Measurements from ENCODE around the gene NRXN2.

The NRXN2 gene

GRCh38 chr11:64715110-64715509 lies 7.9 kb downstream of the NRXN2 start:
- H3K4me3 ChIP-seq (replicated peaks; ENCODE audit: low read depth, low read length) = no peak overlapping the region
- DNase-seq (ENCODE audit: extremely low read depth, low read depth) = no peak
- TF ChIP-seq CTCF (IDR thresholded peaks at IDR 0.05; ENCODE audit: low read depth, low read length, missing control alignments) = no peak

GRCh38 chr11:64714666-64715065 lies 8.3 kb downstream of the NRXN2 start:
- TF ChIP-seq CTCF (IDR thresholded peaks at IDR 0.05; ENCODE audit: low read depth, low read length, missing control alignments) = no peak
- no peak overlapping the region for H3K4me3 ChIP-seq (replicated peaks; ENCODE audit: low read depth, low read length)
- no peak for DNase-seq (ENCODE audit: extremely low read depth, low read depth)

- TF ChIP-seq CTCF (IDR thresholded peaks at IDR 0.05; ENCODE audit: low read depth, low read length, missing control alignments) = no peak
- no peak overlapping the region for H3K4me3 ChIP-seq (replicated peaks; ENCODE audit: low read depth, low read length)
- no peak for DNase-seq (ENCODE audit: extremely low read depth, low read depth)
Measured at GRCh38 chr11:64713781-64714363, 9.1 kb downstream of the NRXN2 start.

GRCh38 chr11:64713016-64713707 lies 9.8 kb downstream of the NRXN2 start:
- no peak for DNase-seq (ENCODE audit: extremely low read depth, low read depth)
- no peak for TF ChIP-seq CTCF (IDR thresholded peaks at IDR 0.05; ENCODE audit: low read depth, low read length, missing control alignments)
- no peak overlapping the region for H3K4me3 ChIP-seq (replicated peaks; ENCODE audit: low read depth, low read length)

- no peak for TF ChIP-seq CTCF (IDR thresholded peaks at IDR 0.05; ENCODE audit: low read depth, low read length, missing control alignments)
- no peak for DNase-seq (ENCODE audit: extremely low read depth, low read depth)
- H3K4me3 ChIP-seq (replicated peaks; ENCODE audit: low read depth, low read length) = no peak overlapping the region
Measured at GRCh38 chr11:64712430-64713015, 10.5 kb downstream of the NRXN2 start.

GRCh38 chr11:64711956-64712362 lies 11.0 kb downstream of the NRXN2 start:
- H3K4me3 ChIP-seq (replicated peaks; ENCODE audit: low read depth, low read length) = no peak overlapping the region
- DNase-seq (ENCODE audit: extremely low read depth, low read depth) = no peak
- TF ChIP-seq CTCF (IDR thresholded peaks at IDR 0.05; ENCODE audit: low read depth, low read length, missing control alignments) = no peak

Measured in HFF-Myc (cell line).